Activated CD8-positive, alpha-beta T cell treated with anti-CD3 and anti-CD28 coated beads for 36 hours (primary cell): ENCODE data around the gene ARHGAP42. TPM values are rescaled to one million over a fixed set of nuclear protein-coding genes. Genes with fewer than 3 reads are reported as not detected.

Source experiments
- ATAC-seq: fragments of 200-7000 bp; cut with Tn5 transposase; one replicate; pipeline ENCODE4 v1.10.0; 2021; ENCODE audit warnings: mild to moderate bottlenecking, moderate library complexity
- CTCF ChIA-PET: fragments of 350-600 bp; sonication (Branson Sonifier 250); formaldehyde crosslinking; loops from one replicate; lab custom pipeline; 2021; ENCODE audit warnings: antibody characterized with exemption; lab: Charles Lee
- POLR2A ChIA-PET: fragments of 350-600 bp; sonication (Branson Sonifier 250); formaldehyde crosslinking; loops from one replicate; lab custom pipeline; 2021; ENCODE audit warnings: antibody characterized with exemption; lab: Charles Lee
- DNase-seq: peaks from one replicate; pipeline ENCODE4 v3.0.0-alpha.2; 2020
- H3K27ac Mint-ChIP-seq: one replicate; pipeline ENCODE4 v1.8.0; 2021; ENCODE audit warnings: mild to moderate bottlenecking, mixed read lengths
- H3K27me3 Mint-ChIP-seq: one replicate; pipeline ENCODE4 v1.8.0; 2021; ENCODE audit warnings: mixed read lengths
- H3K36me3 Mint-ChIP-seq: one replicate; pipeline ENCODE4 v1.8.0; 2021; ENCODE audit warnings: low read depth, mixed read lengths
- H3K4me1 Mint-ChIP-seq: one replicate; pipeline ENCODE4 v1.8.0; 2021; ENCODE audit warnings: low read depth, mixed read lengths
- H3K4me3 Mint-ChIP-seq: one replicate; pipeline ENCODE4 v1.8.0; 2021; ENCODE audit warnings: mild to moderate bottlenecking, moderate library complexity, mixed read lengths
- H3K9me3 Mint-ChIP-seq: one replicate; pipeline ENCODE4 v1.8.0; 2021; ENCODE audit warnings: mixed read lengths
- CTCF ChIP-seq: fragments of 200-600 bp; IDR thresholded peaks from one replicate; pipeline ENCODE4 v1.8.0; 2022; ENCODE audit warnings: antibody characterized with exemption, mild to moderate bottlenecking
- intact Hi-C: fragments of 100-400 bp; cut with micrococcal nuclease; formaldehyde crosslinking; loops from one replicate; pipeline ENCODE4 v1.10.0; 2022
- total RNA-seq, 2 experiments: library from RNA; stranded (reverse); gene quantifications; one replicate each; pipeline ENCODE4 v1.2.3, GENCODE V29; 2021

ARHGAP42 gene
- total RNA-seq, 2 experiments from 2014 or later: 0.20 to 0.41 TPM

- no peak for TF ChIP-seq CTCF
- intact Hi-C loops: no loop called here
- DNase-seq (no peak), ATAC-seq (no peak)
- ChIA-PET CTCF (no interaction called here), POLR2A (no interaction called here)
- no peaks in the 10 kb centered on the region for H3K36me3 Mint-ChIP-seq
- H3K27ac Mint-ChIP-seq: no peak overlapping the region
- no peak overlapping the region for H3K4me3 Mint-ChIP-seq
- H3K9me3 Mint-ChIP-seq: no peaks in the 10 kb centered on the region
- H3K27me3 Mint-ChIP-seq: no peaks in the 10 kb centered on the region
- no peaks in the 10 kb centered on the region for H3K4me1 Mint-ChIP-seq
These were observed 253.9 kb downstream of the ARHGAP42 start for GRCh38 chr11:100941033-100941432.

DNA sequence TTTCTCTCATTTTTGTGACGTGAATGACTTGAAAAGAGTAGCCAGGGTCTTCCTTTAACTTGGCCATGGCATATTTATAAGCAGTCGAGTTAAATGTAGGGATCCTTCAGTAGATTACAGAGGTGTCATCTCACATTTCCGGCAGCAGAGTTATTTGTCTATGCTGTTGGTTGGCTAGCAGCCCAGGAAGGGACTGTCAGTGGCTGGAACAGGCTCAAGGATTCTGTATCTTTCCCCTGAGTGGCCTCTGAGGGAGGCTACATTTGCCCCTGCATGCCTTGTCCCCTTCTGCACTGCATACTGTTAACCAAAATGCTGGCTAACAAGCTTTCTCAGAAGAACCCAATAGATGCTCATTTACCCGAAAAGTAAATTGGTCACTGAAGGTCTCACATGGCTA is 254.9 kb downstream of the ARHGAP42 start:
- POLR2A ChIA-PET: no interaction called here
- intact Hi-C loops: no loop called here
- CTCF ChIA-PET: no interaction called here
- Mint-ChIP-seq H3K36me3 (no peaks in the 10 kb centered on the region), H3K9me3 (no peaks in the 10 kb centered on the region), H3K4me1 (no peaks in the 10 kb centered on the region), H3K27me3 (no peaks in the 10 kb centered on the region), H3K4me3 (no peak overlapping the region), H3K27ac (no peak overlapping the region)
- ATAC-seq (no peak), DNase-seq (no peak)
- TF ChIP-seq CTCF: no peak

DNA sequence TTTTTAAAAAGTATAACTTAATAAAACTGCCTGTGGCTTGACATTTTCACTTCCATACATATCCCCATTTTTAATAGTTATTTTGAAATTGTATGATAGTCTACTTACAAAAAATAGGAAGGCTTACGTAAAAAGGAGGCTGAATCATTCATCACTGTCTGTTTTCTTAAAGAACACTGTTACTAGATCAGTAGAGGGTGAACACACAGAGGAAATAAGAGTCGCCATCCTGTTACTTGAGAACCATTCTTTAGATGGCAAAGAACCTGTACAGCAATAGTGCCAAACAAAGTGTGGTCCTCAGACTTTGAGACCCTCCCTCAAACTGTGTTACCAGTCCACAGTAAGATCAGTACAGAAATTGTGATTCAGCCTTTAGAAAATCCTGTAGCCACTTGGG is 261.8 kb downstream of the ARHGAP42 start:
- ChIA-PET CTCF (no interaction called here), POLR2A (no interaction called here)
- H3K9me3 Mint-ChIP-seq: no peaks in the 10 kb centered on the region
- no peak for TF ChIP-seq CTCF
- no peaks in the 10 kb centered on the region for H3K4me1 Mint-ChIP-seq
- no peak overlapping the region for H3K4me3 Mint-ChIP-seq
- H3K36me3 Mint-ChIP-seq: no peaks in the 10 kb centered on the region
- intact Hi-C loops: no loop called here
- DNase-seq: no peak
- no peaks in the 10 kb centered on the region for H3K27me3 Mint-ChIP-seq
- no peak for ATAC-seq
- H3K27ac Mint-ChIP-seq: no peak overlapping the region

DNA sequence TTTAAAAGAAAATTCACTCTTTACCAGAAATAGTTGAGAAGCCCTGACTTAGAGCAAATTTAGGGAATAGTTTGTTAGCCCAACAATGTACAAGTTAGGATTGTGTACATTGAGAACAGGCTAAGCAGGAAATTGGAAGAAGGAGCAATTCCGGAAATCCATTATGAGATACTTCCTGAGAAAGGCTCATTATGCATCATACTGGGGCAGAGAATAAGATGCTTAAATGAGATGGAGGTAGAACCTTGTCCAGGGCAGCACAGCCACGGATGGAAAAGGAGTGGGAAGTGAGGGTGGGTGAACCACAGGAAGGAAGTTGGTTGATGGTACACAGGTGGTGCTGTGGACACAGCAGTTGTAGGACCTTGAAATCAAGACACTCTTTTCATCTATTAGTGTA is 262.4 kb downstream of the ARHGAP42 start:
- TF ChIP-seq CTCF: no peak
- ChIA-PET POLR2A (no interaction called here), CTCF (no interaction called here)
- Mint-ChIP-seq H3K4me3 (no peak overlapping the region), H3K27me3 (no peaks in the 10 kb centered on the region), H3K9me3 (no peaks in the 10 kb centered on the region), H3K27ac (no peak overlapping the region), H3K36me3 (no peaks in the 10 kb centered on the region), H3K4me1 (no peaks in the 10 kb centered on the region)
- intact Hi-C loops: no loop called here
- ATAC-seq: no peak
- no peak for DNase-seq

DNA sequence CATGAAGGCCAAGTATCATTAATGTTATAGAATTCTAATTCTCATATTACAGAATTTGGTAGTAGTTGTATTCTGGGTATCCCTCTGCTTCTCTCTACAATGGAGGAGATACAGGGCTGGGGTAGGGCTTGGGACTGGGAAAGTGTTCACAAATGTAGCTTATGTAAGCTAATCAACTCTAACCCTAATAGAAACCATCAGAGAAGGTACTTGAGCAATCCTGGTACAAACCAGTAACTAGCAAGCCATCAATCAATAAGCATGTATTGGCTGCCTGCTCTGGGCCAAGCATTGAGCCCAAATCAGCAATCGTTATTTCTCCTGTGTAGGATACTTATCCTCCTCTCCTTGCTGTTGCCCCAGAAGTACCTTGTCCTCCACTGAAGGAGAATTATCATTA is 268.2 kb downstream of the ARHGAP42 start:
- POLR2A ChIA-PET: no interaction called here
- no peak for DNase-seq
- intact Hi-C loops: no loop called here
- H3K9me3 Mint-ChIP-seq: no peaks in the 10 kb centered on the region
- H3K27ac Mint-ChIP-seq: no peak overlapping the region
- H3K27me3 Mint-ChIP-seq: no peaks in the 10 kb centered on the region
- CTCF ChIA-PET: no interaction called here
- H3K36me3 Mint-ChIP-seq: no peaks in the 10 kb centered on the region
- no peak for TF ChIP-seq CTCF
- H3K4me3 Mint-ChIP-seq: no peak overlapping the region
- no peak for ATAC-seq
- H3K4me1 Mint-ChIP-seq: no peaks in the 10 kb centered on the region
